GM19324 (cell line): ENCODE measurements around the gene SAMD4A.
"Not testable (repeated sequence)": the region's sequence is repeated elsewhere in the genome, so short reads cannot be mapped to it uniquely, and the experiment has no call there.

ENCODE experiments used
- ATAC-seq: cut with Tn5 transposase; IDR thresholded peaks from one replicate; pipeline ENCODE4 v1.9.1; 2021; ENCODE audit warnings: mild to moderate bottlenecking, moderate library complexity; ENCODE audit not compliant: unreplicated experiment, low FRiP score

SAMD4A gene

GRCh38 chr14:54789781-54790480 is 223.0 kb downstream of the SAMD4A start:
- ATAC-seq: no peak

- no peak for ATAC-seq
Observed at GRCh38 chr14:54791001-54791400, 224.1 kb downstream of the SAMD4A start.

- ATAC-seq: no peak
Observed at GRCh38 chr14:54792288-54792687, 225.4 kb downstream of the SAMD4A start.

DNA sequence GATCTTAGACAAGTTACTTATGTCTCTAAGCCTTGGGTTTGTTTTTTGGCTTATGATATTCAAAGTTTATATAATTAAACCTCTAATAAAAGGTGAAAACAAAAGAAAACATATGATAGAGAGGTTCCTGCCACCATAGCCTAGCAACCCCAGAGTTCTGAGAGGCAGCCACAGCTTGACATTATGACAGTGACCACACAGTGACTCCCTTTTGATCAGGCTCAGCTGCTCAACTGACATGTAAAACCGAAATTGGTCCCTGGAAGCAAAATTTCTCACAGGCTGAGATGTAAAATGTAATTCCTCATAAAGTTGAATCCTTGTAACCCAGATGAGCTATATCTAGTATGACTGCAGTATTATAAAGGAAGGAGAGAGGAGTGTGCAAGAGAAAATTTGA is 227.2 kb downstream of the SAMD4A start:
- no peak for ATAC-seq

DNA sequence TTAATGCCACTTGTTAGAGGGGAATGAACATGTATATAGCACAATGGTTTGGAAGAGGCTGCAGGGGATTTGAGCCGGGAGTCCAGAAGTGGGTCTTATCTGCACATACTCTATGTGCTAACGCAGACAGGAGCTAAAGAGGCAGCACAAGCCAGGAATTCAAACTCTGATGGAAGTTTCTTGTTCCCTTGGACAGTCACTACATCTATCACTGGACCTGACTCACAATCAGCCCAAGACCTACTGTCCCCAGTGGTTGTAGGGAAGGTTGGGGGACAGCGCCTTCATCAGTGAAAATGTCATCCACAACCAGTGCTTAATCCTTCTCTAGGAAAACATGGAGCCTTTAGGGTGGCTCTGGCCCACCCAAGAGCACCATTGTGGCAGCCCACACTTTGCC is 227.9 kb downstream of the SAMD4A start:
- ATAC-seq: no peak

DNA sequence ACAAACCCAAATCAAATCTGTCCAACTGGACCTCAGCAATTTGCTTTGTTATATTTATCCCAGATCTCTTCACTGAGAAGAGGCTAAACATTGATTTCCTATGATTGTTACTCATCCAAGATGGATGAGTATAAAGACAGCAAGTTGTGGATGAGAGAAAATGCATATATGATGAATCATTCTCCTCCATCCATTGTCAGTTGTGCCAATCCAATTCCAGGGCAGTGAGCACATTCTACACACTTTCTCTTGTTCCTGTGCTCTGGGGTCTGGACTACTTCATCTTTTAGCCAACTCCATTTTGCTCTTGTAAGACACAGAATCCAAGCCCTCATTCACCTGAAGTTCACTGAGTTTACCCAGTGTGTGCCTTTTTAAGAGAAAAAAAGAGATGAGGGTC is 230.0 kb downstream of the SAMD4A start:
- no peak for ATAC-seq

GRCh38 chr14:54797556-54797955 is 230.6 kb downstream of the SAMD4A start:
- no peak for ATAC-seq

DNA sequence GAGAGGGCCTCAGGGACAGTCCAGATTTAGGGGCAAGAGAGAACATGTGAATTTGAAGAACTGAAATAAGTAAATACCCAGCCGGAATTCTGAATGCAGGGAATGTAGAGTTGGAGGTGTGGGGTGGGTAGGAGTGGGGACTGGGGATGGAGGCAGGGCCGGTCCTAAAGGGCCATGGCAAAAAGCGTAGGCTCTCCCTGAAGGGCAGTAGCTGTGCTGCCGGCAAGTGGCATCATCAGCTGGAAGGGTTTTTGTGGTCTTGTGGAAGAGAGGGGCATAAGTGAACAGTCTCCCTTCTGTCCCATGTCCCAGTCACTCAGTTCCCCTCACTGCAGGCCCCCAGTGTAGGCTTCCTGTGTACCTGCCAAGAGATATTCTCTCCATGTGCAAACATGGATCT is 231.1 kb downstream of the SAMD4A start:
- ATAC-seq: no peak

GRCh38 chr14:54798465-54799124 is 231.7 kb downstream of the SAMD4A start:
- no peak for ATAC-seq

DNA sequence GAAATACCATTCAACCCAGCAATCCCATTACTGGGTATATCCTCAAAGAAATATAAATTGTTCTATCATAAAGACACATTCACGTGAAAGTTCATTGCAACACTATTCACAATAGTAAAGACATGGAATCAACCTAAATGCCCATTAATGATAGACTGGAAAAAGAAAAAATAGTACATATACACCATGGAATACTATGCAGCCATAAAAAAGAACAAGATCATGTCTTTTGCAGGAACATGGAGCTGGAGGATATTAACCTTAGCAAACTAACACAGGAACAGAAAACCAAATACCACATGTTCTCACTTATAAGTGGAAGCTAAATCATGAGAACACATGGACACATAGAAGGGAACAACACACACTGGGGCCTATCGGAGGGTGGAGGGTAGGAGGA is 234.6 kb downstream of the SAMD4A start:
- not testable (repeated sequence) for ATAC-seq

DNA sequence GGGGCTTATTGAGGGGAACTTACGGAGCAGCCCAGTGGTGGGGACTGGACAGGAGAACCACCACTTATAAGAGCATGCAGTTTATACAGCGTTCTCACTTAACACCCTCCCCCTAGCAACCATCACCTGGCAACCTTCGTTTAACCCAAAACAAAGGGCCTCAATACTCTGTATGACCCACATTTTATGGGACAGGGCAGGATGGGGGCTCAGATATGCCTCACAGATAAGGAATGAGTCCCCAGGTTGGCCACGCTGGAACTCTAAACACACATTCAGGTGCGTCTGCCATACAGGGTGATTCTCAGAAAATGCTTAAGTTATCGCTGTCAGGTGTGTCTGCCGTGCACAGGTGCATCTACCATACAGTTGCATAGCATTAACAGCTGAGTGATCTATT is 236.5 kb downstream of the SAMD4A start:
- no peak for ATAC-seq

GRCh38 chr14:54803926-54804537 is 237.1 kb downstream of the SAMD4A start:
- ATAC-seq: no peak

DNA sequence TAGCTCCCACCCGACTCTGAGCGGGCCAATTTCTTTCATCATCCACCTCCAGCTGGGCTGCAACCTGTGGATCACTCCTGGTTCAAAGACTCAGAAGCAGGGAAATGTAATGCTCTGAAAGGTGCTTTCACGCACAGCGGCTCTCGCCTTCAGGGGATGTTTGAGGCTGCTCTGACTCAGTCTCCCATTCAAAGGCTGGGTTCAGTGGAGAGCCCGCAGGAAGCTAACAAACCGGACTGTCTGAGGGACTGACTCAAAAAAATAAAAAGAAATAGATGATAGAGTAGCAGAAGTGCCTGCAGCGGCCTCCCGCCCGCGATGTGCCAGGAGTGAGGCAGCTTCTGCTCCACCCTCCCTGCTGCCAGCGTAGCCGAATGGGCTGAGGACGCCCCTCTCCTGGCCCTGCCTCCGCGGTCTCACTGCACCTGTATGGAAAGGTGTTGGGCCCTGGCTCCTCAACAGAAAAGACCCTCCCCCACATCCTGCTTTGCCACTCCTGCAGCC is 237.7 kb downstream of the SAMD4A start:
- no peak for ATAC-seq

DNA sequence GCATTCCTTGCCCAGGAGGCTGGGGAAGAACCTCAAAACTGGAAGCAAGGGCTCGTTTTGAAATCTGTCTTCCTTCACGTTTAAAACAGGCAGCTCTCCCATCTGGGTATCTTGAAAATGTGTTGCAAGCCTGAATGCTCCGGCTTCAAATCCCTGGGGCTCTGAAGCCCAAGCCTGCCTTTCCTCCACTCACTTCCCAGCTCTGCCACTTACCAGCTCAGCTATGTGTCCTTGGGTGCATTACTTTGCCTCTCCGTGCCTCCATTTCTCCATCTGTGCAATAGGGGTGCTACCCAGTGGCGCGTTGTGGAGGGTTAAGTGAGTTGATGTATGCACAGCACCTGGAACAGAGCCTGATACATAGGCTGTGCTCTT is 238.1 kb downstream of the SAMD4A start:
- ATAC-seq: no peak

DNA sequence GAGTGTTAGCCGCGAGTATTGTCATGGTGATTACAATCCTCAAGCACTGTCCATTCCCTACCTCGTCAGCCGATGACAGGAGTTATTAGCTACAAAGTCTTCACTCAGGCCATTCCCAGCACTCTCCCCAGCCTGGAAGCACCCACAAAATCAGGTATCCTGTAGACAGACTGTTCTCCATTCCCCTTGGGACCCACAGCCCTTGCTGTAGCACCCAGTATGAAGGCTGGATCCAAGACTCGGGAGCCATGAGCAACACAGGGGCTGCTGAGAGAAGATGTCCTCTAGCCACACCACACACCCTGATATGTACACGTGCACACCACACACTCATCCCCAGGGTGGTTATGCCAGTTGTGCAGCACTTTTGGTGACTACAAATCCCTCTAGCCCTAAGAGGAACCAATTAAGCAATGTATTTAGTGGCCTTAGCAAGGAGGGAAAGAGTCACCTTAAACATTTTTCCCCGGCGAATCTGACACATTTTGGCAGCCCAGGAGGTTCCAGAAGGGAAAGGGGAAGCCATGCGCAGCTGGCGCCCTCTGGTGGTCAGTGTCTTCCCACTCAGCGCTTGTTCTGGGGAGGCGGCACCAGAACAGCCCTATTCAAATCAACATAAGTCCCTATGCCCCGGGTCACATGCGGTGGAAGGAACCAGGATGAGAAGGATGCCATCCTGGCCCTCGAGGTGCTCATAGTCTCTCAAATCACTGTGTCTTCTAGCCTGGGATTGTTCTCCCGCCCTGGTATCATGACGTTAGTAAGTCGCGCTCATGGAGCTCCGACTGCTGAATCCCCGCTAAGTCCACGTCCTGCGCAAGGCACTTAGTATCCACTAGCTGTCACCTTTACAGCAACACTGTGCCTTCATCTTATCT is 238.8 kb downstream of the SAMD4A start:
- ATAC-seq: no peak

DNA sequence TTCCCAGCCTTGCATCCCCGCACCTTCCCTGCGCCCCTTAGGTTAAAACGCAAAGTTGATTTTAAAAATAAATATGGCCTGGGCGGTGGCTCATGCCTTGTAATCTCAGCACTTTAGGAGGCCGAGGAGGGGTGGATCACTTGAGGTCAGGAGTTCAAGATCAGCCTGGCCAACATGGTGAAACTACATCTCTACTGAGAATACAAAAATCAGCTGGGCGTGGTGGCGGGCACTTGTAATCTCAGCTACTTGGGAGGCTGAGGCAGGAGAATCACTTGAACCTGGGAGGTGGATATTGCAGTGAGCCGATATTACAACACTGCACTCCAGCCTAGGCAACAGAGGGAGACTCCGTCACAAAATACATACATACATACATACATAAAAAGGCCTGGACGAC is 239.7 kb downstream of the SAMD4A start:
- ATAC-seq: no peak

DNA sequence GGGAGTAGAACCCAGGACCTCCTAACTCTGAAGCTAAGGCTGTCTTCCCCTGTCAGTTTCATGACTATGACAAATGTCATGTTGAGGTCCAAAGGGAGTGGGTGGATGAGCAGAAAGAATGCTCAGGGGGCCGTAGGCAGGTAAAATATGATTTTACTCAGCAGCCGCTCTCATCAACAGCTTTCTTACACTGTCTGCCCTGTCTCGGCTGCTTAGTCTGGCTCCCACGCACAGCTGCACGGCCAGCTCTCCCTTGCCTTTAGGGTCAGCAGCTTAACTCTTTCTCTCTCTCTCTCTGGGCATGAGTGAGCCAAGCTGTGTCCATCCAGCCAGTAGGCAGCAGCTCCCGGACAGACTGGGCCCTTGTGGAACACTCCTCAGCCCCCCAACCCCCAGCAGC is 240.5 kb downstream of the SAMD4A start:
- no peak for ATAC-seq

DNA sequence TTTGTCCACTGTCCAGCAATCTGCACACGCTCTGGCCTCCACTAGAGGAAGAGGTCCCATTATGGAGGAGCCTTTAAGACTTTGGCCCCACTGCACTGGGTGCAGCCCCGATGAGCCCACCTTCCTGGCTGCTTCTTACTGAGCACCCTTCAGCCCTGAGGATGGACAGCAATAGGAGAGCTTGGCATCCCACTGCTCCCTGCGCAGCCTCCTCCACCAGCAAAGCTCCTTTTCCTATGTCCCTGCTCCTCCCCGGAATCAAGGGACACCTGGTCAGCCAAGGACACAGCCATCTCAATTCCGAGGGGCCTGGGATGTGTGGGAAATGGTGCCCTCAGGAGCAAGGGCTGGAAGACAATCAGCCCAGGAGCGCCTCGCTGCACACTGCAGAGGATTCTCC is 241.0 kb downstream of the SAMD4A start:
- ATAC-seq: no peak

DNA sequence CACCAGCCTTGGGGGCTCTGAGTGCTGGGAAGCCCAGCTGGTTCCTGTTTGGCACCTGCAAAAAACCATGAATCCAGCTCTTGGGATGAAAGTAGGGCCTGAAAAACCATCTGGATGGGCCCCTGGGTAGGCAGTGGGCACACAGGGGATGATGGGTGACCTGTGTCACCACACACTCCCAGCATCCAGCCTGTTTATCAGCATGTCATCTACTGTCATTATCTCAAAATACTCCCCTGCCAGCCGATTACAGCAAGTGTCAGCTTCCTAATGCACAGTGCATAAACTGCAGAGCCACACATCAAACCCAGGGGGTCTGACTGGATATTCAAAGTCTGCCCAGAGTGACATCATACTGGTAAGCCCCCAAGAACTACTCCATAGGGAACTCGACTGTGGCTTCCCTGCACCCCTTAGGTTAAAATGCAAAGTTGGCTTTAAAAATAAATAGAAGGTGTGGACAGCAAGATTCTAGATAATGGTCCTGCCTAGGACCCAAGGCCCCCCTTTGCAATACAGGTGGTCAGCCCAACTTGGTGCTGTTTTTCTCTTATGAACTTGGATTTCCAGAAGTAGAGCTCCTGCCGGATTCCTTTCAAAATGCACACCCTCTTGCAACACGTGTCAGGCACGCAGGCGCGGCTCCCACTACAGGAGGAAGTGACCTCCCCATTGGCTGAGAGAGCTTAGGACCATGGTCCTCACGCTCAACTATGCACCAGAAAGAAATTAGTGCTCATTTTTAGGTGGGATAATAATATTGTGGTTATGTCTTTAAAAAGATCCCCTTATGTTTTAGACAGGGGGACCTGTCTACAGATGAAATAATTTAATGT is 241.6 kb downstream of the SAMD4A start:
- ATAC-seq: no peak

DNA sequence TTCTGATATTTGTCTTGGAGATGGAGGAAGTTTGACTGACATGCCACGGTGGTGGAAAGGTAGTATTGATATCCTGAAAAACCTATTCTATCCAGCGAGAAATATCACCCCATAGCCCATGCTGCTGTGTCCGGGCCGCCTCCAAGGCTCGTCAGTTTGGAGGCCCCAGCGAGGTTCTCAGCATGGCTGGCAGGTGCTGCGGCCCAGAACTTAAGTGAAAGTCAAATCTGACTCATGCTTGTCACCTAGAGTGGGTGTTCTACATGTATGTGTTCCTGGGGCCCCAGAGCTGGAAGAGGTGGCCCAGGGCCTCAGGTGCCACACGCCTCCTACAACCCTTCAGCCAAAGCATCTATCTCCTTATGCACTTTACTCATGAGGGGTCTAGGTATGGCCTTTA is 242.8 kb downstream of the SAMD4A start:
- ATAC-seq: no peak
